GM19324 (cell line): ENCODE measurements around the gene PLCG2.
"Not testable (repeated sequence)": the region's sequence is repeated elsewhere in the genome, so short reads cannot be mapped to it uniquely, and the experiment has no call there.

Source experiments
- ATAC-seq: cut with Tn5 transposase; IDR thresholded peaks from one replicate; pipeline ENCODE4 v1.9.1; 2021; ENCODE audit warnings: mild to moderate bottlenecking, moderate library complexity; ENCODE audit not compliant: unreplicated experiment, low FRiP score

The PLCG2 gene

GRCh38 chr16:81931927-81932326 is 152.8 kb downstream of the PLCG2 start:
- ATAC-seq = no peak

- no peak for ATAC-seq
Measured at GRCh38 chr16:81932668-81933067, 153.6 kb downstream of the PLCG2 start.

- ATAC-seq = no peak
Measured at GRCh38 chr16:81933361-81933760, 154.3 kb downstream of the PLCG2 start.

GRCh38 chr16:81934711-81935110 is 155.6 kb downstream of the PLCG2 start:
- ATAC-seq = not testable (repeated sequence)

GRCh38 chr16:81936209-81937000 is 157.3 kb downstream of the PLCG2 start:
- ATAC-seq = no peak

GRCh38 chr16:81937305-81938038 is 158.4 kb downstream of the PLCG2 start:
- no peak for ATAC-seq

- no peak for ATAC-seq
Measured at GRCh38 chr16:81938326-81939163, 159.5 kb downstream of the PLCG2 start.

GRCh38 chr16:81939164-81940056 is 160.3 kb downstream of the PLCG2 start:
- ATAC-seq = no peak

GRCh38 chr16:81940781-81941560 is 161.9 kb downstream of the PLCG2 start:
- ATAC-seq = no peak

- ATAC-seq = no peak
Measured at GRCh38 chr16:81942007-81942601, 163.0 kb downstream of the PLCG2 start.

- no peak for ATAC-seq
Measured at GRCh38 chr16:81945665-81946064, 166.6 kb downstream of the PLCG2 start.

GRCh38 chr16:81946206-81946605 is 167.1 kb downstream of the PLCG2 start:
- ATAC-seq = no peak

- no peak for ATAC-seq
Measured at GRCh38 chr16:81951564-81951963, 172.5 kb downstream of the PLCG2 start.

- ATAC-seq = no peak
Measured at GRCh38 chr16:81956213-81956948, 177.3 kb downstream of the PLCG2 start.

- ATAC-seq = no peak
Measured at GRCh38 chr16:81964808-81965207, 185.7 kb downstream of the PLCG2 start.

GRCh38 chr16:81967358-81967757 is 188.3 kb downstream of the PLCG2 start:
- ATAC-seq = no peak

- no peak for ATAC-seq
Measured at GRCh38 chr16:81971853-81972252, 192.8 kb downstream of the PLCG2 start.

GRCh38 chr16:81973737-81974136 is 194.6 kb downstream of the PLCG2 start:
- ATAC-seq = no peak
